HG03571 (cell line): Measurements from ENCODE around the gene CTNNA1.
"Not testable (repeated sequence)": the region's sequence is repeated elsewhere in the genome, so short reads cannot be mapped to it uniquely, and the experiment has no call there.

Experiments used
- ATAC-seq: cut with Tn5 transposase; IDR thresholded peaks from one replicate; pipeline ENCODE4 v1.9.1; 2021; ENCODE audit not compliant: unreplicated experiment

The CTNNA1 gene

GRCh38 chr5:138760448-138761110 is 7.4 kb downstream of the CTNNA1 start:
- ATAC-seq: no peak

DNA sequence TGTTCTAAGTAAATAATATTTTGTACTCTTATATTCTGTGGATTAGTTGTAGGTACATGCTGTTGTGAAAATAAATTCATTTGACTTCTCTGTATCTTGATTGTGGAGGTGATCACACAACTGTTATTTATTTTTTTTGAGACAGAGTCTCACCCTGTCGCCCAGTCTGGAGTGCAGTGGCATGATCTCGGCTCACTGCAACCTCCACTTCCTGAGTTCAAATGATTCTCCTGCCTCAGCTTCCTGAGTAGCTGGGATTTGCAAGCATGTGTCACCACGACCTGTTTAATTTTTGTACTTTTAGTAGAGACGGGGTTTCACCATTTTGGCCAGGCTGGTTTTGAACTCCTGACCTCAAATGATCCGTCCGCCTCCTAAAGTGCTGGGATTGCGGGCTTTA is 7.9 kb downstream of the CTNNA1 start:
- not testable (repeated sequence) for ATAC-seq

- not testable (repeated sequence) for ATAC-seq
Measured at GRCh38 chr5:138761670-138762069, 8.4 kb downstream of the CTNNA1 start.

- no peak for ATAC-seq
Measured at GRCh38 chr5:138762110-138762509, 8.9 kb downstream of the CTNNA1 start.

DNA sequence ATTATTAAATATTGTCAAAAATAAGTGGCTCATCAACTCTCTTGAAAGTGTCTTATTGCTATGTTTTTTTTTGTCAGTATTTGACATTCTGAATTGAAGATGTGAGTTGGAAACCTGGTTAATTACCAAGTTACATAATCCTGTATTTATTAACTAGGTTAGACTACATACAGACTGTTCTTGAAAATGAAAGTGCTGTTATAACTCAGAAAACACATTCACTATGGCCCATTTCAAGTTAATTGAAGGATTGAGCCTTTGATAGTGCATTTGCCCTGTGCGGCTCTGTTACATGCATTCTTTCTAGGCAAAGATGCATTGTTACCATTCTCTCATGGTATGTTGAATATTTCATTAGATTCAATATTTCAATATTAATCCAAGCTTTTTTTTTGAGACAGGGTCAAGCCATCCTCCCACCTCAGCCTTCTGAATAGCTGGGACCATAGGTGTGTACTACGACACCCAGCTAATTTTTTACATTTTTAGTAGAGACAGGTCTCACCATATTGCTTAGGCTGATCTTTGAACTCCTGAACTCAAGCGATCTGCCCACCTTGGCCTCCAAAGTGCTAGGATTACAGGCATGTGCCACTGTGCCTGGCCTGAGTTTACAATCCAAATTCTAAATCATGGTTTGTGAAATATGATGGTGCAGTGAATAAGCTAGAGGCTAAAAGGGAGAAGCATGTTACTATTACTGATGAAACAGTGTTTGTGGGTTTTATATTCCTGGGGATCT is 10.0 kb downstream of the CTNNA1 start:
- no peak for ATAC-seq

DNA sequence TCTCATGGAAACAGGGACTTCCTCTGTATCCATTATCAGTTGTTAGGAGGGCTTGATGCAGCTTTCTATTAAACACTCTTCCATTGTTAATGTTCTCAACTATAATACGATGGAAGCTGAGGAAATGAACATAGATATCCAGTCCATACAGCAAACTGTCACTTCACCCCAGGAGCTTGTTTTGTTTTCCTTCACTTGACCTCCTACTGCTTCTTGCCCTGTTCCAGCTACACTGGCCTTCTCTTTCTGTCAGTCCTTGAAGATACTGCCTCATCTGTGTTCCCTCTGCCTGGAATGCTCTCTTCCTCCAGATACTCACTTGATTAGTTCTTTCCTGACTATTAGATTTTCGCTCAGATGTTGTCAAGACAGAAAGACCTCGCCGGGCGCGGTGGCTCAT is 17.1 kb downstream of the CTNNA1 start:
- no peak for ATAC-seq

DNA sequence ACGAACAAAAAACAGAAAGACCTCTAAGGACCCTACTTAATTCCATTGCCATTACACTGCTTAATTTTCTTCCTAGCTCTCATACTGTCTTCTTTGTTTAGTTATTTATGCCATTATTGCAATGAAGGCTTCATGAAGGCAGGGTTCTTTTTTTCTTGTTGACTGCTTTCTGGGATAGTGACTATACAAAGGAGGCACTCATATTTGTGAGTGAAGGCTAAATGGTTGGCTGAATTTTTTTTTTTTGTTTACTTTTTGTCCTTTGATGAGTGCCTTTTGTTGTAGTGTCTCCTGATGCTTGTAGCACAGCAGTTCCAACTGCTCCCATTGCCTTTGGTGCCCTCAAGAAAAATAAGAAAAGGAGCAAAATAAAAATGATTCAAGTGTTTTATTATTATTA is 17.8 kb downstream of the CTNNA1 start:
- ATAC-seq: no peak

DNA sequence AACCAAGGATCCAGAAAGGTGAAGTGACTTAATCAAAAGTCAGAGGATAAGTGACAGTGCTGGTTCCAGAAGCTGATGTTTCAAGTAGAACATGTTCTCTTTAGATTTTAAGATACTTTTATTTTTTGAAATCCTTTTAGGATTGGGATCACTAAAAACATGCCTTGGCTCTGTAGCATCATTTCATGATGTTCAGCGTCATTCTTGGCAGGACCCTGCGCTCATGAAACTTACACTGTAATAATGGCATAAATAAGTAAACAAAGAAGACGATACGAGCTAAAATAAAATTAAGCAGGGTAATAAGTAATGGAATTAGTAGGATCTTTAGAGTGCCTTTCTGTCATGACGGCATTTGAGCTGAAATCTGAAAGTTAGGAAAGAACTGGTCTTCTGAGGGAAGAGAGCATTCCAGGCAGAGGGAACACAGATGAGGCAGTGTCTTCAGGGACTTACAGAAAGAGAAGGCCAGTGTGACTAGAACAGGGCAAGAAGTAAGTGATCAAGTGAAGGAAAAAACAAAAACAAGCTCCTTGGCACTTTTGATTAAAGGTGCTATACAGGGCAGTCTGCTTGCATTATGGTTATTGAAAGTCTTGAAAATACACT is 19.9 kb downstream of the CTNNA1 start:
- no peak for ATAC-seq

DNA sequence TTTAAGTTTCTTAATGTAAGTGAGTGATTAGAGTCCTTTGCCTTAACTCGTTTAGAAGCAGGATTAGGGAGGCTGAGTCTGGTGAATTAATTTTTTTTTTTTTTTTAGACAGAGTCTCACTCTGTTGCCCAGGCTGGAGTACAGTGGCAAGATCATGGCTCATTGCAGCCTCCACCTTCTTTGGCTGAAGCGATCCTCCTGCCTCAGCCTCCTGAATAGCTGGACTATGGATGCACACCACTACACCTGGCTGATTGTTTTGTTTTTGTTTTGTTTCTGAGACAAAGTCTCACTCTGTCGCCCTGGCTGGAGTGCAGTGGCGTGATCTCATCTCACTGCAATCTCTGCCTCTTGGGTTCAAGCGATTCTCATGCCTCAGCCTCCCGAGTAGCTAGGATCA is 20.4 kb downstream of the CTNNA1 start:
- not testable (repeated sequence) for ATAC-seq

GRCh38 chr5:138775034-138775433 is 21.8 kb downstream of the CTNNA1 start:
- no peak for ATAC-seq

- ATAC-seq: no peak
Measured at GRCh38 chr5:138778234-138778633, 25.0 kb downstream of the CTNNA1 start.

- ATAC-seq: no peak
Measured at GRCh38 chr5:138783976-138784375, 30.8 kb downstream of the CTNNA1 start.

DNA sequence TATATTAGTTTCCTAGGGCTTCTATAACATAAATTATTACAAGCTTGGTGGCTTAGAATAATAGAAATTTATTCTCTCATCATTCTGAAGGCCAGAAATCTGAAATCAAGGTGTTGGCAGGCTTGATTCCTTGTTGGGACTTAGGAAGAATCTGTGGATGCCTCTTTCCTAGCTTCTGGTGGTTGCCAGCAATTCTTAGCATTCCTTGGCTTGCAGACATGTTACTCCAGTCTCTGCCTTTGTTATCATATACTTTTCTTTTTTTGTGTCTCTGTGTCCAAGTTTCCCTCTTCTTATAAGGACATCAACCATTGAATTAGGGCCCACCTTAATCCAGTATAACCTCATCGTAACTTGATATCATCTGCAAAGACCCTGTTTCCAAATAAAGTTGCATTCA is 31.4 kb downstream of the CTNNA1 start:
- no peak for ATAC-seq

DNA sequence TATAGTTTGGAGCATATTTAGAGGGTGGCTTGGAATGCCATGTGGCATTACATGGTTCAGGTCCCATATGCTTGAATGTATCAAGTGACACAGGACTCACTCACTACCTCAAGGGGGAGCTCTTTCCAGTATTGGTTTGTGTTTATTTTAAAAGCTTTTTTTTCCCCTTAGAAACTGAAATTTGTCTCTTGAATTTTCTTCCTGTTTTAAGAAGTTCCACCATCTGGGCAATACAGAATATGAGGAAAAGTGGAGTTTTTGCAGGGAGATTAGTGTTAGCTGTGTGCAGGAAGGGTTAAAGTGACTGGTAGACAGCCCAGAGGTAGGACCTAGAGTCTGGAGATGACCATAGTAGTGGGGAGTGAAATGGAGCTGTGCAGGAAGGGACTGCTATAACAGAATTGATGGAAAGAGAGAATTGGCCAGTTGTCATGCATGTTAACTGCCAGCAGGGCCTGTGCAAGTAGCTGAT is 36.6 kb downstream of the CTNNA1 start:
- ATAC-seq: no peak

- no peak for ATAC-seq
Measured at GRCh38 chr5:138790684-138791083, 37.5 kb downstream of the CTNNA1 start.

DNA sequence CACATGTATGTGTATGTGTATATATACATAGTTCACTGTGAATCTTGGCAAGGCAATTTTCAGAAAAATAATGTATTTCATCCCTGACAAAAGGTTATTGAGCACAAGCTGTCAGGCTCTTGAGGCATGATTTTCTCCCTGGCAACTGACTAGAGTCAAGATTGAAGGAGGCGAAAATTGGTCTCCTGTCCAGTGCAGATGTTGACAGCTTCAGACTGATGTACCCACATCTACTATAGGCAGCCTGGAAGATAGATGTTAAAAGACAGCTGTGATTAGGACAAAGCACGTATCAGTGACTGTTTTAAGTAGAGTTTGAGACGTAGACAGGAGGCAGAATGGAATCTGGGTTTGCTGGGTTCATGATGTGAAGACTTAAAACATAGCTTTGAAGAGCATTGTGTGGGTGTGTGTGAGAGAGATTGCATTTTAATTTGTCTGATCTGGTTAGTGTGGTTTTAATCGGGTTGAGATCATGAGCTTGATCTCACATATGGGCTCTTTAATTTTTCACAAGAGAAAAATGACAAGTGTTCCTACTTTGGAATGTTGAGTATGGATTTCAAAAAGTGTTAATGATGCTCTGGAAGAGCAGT is 39.1 kb downstream of the CTNNA1 start:
- no peak for ATAC-seq

DNA sequence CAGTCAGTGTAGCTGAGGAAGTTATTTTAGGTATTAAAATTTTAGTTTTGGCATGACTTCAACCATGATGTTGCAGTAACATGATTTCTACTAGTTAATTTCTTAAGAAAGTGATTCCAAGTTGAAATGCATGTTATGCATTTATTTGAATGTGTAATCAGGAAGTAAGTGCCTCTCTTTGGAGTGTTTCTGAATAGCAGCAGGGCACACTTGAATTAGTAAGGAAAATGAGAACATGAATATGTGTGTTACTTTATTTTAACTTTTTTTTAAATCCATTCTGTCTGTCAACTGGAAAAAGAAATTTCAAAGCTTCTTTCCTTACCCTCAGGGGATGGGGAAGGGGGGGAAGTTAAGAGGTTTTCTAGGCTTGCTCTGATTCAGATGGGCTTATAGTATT is 40.4 kb downstream of the CTNNA1 start:
- ATAC-seq: no peak

DNA sequence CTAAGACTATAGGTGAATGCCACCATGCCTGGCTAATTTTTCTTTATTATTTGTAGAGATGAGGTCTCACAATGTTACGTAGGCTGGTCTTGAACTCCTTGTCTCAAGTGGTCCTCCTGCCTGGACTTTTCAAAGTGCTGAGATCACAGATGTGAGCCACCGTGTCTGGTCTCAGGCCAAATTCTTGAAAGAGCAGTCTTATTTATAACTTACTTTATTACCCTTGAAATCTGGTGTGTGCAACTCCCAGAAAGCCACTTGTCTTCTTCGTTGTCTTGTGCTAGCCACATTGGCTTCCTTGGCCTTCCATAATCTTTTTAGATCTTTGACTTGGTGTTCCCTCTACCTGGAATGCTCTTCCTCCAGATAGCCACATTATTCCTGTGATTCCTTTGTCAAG is 50.1 kb downstream of the CTNNA1 start:
- ATAC-seq: no peak

DNA sequence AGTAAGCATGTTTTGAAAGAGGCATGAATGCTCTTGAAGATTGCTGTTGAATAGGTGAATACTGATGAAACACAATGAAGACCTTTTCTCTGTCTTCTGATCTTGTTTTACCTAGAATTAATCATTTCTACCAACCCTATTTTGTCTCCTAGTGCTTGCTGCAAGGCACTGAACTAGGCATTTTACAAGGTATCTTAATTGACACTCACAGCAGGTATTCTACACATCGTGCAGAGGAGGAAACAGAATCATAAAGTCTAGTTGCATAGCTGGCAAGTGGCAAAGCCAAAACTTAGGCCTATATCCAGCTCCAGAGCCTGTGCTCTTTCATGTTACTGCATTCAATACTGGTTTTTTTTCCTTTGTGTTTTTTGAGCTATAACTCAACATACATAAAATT is 50.7 kb downstream of the CTNNA1 start:
- ATAC-seq: no peak

- ATAC-seq: no peak
Measured at GRCh38 chr5:138805096-138805495, 51.9 kb downstream of the CTNNA1 start.

DNA sequence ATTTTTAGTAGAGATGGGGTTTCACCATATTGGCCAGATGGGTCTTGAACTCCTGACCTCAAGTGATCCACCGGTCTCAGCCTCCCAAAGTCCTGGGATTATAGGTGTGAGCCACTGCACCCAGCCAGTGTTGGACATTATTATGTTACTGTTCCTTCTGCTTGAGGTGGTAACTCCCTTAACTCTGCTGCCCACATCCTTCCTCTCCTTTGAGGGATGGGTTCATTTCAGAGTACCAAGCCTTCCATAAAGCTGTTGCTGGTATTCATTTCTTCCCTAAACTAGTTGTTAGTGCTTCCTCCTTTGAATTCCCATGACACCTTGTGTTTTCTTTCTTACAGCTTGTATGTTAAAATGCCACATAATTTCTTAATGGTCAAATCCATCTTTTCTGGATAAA is 54.0 kb downstream of the CTNNA1 start:
- no peak for ATAC-seq

GRCh38 chr5:138809391-138809790 is 56.2 kb downstream of the CTNNA1 start:
- no peak for ATAC-seq
